ENCODE results near the gene PADI3. TPM values are rescaled to one million over a fixed set of nuclear protein-coding genes. Genes with fewer than 3 reads are reported as not detected.

The PADI3 gene
- total and polyA plus RNA-seq, 2 of the 13 experiments (the other 11 are each of a cell fraction or from before 2014, with no cell fraction given), result not detected

GRCh38 chr1:17259233-17259873 lies 10.5 kb downstream of the PADI3 start (continued):
- TF ChIP-seq NONO (IDR thresholded peaks at IDR 0.05) (no peak), NONO (CRISPR knock-in tag; conservative IDR thresholded peaks at IDR 0.05) (no peak), TRIM22 (IDR thresholded peaks at IDR 0.05) (no peak)

- in situ Hi-C loops (cut with HindIII; ENCODE audit: extremely low pct_ligation_motif_present, low pct_unique_long_range_greater_than_20kb) (no loop called here), intact Hi-C loops (cut with micrococcal nuclease; ENCODE audit: unreplicated experiment) (no loop called here)
- FAIRE-seq (no peak), ATAC-seq (no peak), DNase-seq (ENCODE audit: low spot score) (no peak)
- POLR2A ChIA-PET, result no interaction called here
- WGBS (ENCODE audit: low lambda C conversion rate), result 47% methylated on average over 7 of the region's 7 CpGs
- CTCF ChIA-PET (ENCODE audit: low intra/inter-chr PET ratio, low total read pairs), result no interaction called here
- Histone ChIP-seq H3K4me1 (ENCODE audit: insufficient read depth, low read length) (no peaks in the 10 kb centered on the region), H3K79me2 (ENCODE audit: insufficient read depth, low read length) (no peaks in the 10 kb centered on the region), H3K36me3 (replicated peaks in 1 of 2; ENCODE audit: control insufficient read depth in 1 of 2, insufficient read depth in 2 of 2, low read length in 2 of 2) (no peaks in the 10 kb centered on the region), H3K27me3 (ENCODE audit: control insufficient read depth in 1 of 2, insufficient read depth in 2 of 2, low read length in 2 of 2) (peaks cover 2 to 11% of the 10 kb centered on the region in 2 experiments; a peak in 1 of 5 replicates), H3K4me2 (ENCODE audit: low read depth, low read length) (no peak overlapping the region), H3K9ac (ENCODE audit: insufficient read depth, low read depth, low read length) (no peak overlapping the region), H3K9me3 (ENCODE audit: low read length) (no peaks in the 10 kb centered on the region), H3K4me3 (replicated peaks in 1 of 3; ENCODE audit: insufficient read depth in 1 of 3, low read depth in 2 of 3, low read length in 3 of 3) (no peak overlapping the region), H2AFZ (ENCODE audit: low read length) (no peak overlapping the region), H3K27ac (ENCODE audit: extremely low read length, insufficient read depth, low read length) (no peak overlapping the region), H4K20me1 (ENCODE audit: insufficient read depth, low read length) (no peaks in the 10 kb centered on the region)
- BruUV-seq (replicated peaks), result no TSS peak
- TF ChIP-seq ZNF451 (CRISPR knock-in tag; IDR thresholded peaks at IDR 0.05) (no peak), KAT2B (IDR thresholded peaks at IDR 0.05; ENCODE audit: borderline replicate concordance, low read depth, low read length) (no peak), KDM5A (IDR thresholded peaks at IDR 0.05; ENCODE audit: borderline replicate concordance, low read length) (no peak), HNRNPL (IDR thresholded peaks at IDR 0.05; ENCODE audit: low read depth, low read length) (no peak), ZNF513 (CRISPR knock-in tag; conservative IDR thresholded peaks at IDR 0.05) (no peak), ZNF282 (IDR thresholded peaks at IDR 0.05; ENCODE audit: partially characterized antibody) (no peak), ZNF501 (CRISPR knock-in tag; IDR thresholded peaks at IDR 0.05) (no peak), CHCHD3 (CRISPR knock-in tag; IDR thresholded peaks at IDR 0.05) (no peak), ZKSCAN8 (CRISPR knock-in tag; IDR thresholded peaks at IDR 0.05; ENCODE audit: borderline replicate concordance) (no peak), TOPORS (CRISPR knock-in tag; IDR thresholded peaks at IDR 0.05) (no peak), ZNF770 (CRISPR knock-in tag; IDR thresholded peaks at IDR 0.05) (no peak), SALL2 (CRISPR knock-in tag; IDR thresholded peaks at IDR 0.05) (no peak), AKAP8 (CRISPR knock-in tag; IDR thresholded peaks at IDR 0.05) (no peak)
Measured at GRCh38 chr1:17260264-17260663, 11.4 kb downstream of the PADI3 start.

Data from HepG2 (cell line).